Mesothelial cell of epicardium (in vitro differentiated cells): ENCODE measurements around the gene XIRP1. TPM values are rescaled to one million over a fixed set of nuclear protein-coding genes. Genes with fewer than 3 reads are reported as not detected.

Experiments
- DNase-seq, 2 experiments: peaks; one replicate each; pipeline ENCODE4 v3.0.0; 2021; ENCODE audit warnings: low spot score in 2 of 2; ENCODE audit not compliant: unreplicated experiment in 2 of 2
- H3K27ac Mint-ChIP-seq: 2 replicates; pipeline ENCODE4 v1.8.0; 2021; ENCODE audit warnings: mixed read lengths
- H3K27me3 Mint-ChIP-seq: 2 replicates; pipeline ENCODE4 v1.8.0; 2021; ENCODE audit warnings: low read depth, mixed read lengths
- H3K36me3 Mint-ChIP-seq: 2 replicates; pipeline ENCODE4 v1.8.0; 2021; ENCODE audit warnings: mixed read lengths
- H3K4me1 Mint-ChIP-seq: 2 replicates; pipeline ENCODE4 v1.8.0; 2021; ENCODE audit warnings: mixed read lengths
- H3K4me3 Mint-ChIP-seq: 2 replicates; pipeline ENCODE4 v1.8.0; 2021; ENCODE audit warnings: mild to moderate bottlenecking, moderate library complexity, mixed read lengths
- H3K9me3 Mint-ChIP-seq: 2 replicates; pipeline ENCODE4 v1.8.0; 2021; ENCODE audit warnings: mixed read lengths
- total RNA-seq: library from RNA; stranded (reverse); gene quantifications from 3 replicates; pipeline ENCODE4 v1.2.1, GENCODE V29; 2021
- TF ChIP-seq, protein P1 (sequence below): fragments of 200-600 bp; sonication (generic); IDR thresholded peaks from one replicate; pipeline ENCODE4 v1.5.0; 2021; ENCODE audit warnings: antibody characterized with exemption; ENCODE audit not compliant: unreplicated experiment

XIRP1 gene
- total RNA-seq, 1 donor from 2014 or later, result not detected

DNA sequence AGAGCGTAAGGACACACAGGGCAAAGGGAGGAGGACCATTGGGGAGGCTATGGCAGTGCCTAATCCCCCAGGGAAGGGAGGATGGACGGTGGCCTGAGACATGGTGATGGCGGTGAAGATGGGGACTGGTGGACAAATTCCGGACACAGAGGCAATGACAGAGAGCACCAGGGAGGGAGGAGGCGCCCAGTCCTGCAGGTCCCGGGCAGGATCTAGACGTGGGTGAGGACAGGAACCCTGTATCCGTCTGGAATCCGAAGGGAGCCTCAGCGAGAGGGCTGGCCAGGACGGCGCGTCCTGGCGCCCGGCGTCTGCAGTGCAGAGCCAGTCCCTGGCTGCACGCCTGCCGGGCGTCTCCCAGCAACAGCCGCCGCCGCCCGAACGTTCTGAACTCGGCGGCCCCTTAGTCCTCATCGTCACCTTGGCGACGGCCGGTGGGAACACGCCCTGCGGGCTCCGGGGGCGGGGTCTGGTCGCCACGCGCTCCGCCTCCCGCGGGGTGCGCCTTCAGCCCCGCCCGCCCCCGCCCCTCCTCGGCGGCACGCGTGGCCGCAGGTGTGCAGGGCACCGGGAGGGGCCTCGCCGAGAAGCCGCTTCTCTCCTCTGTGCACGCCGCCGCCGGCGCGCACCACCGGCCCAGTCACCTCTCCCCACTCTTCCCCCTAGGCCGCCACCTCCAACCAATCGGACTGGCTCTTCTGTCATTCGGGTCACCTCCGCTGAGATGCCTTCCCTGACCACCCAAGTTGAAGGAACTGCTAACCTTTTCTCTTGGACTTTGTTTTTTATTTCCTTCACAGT lies 11.6 kb downstream of the XIRP1 start:
- H3K4me3 Mint-ChIP-seq, result peak overlapping the region; percentile 64
- TF ChIP-seq, protein P1, sequence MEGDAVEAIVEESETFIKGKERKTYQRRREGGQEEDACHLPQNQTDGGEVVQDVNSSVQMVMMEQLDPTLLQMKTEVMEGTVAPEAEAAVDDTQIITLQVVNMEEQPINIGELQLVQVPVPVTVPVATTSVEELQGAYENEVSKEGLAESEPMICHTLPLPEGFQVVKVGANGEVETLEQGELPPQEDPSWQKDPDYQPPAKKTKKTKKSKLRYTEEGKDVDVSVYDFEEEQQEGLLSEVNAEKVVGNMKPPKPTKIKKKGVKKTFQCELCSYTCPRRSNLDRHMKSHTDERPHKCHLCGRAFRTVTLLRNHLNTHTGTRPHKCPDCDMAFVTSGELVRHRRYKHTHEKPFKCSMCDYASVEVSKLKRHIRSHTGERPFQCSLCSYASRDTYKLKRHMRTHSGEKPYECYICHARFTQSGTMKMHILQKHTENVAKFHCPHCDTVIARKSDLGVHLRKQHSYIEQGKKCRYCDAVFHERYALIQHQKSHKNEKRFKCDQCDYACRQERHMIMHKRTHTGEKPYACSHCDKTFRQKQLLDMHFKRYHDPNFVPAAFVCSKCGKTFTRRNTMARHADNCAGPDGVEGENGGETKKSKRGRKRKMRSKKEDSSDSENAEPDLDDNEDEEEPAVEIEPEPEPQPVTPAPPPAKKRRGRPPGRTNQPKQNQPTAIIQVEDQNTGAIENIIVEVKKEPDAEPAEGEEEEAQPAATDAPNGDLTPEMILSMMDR, result no peak
- no peaks in the 10 kb centered on the region for H3K36me3 Mint-ChIP-seq
- no peaks in the 10 kb centered on the region for H3K9me3 Mint-ChIP-seq
- H3K27ac Mint-ChIP-seq, result peak overlapping the region; percentile 85
- DNase-seq, result peak; percentile 74 to 91
- peaks cover 49% of the 10 kb centered on the region for H3K4me1 Mint-ChIP-seq
- no peaks in the 10 kb centered on the region for H3K27me3 Mint-ChIP-seq

DNA sequence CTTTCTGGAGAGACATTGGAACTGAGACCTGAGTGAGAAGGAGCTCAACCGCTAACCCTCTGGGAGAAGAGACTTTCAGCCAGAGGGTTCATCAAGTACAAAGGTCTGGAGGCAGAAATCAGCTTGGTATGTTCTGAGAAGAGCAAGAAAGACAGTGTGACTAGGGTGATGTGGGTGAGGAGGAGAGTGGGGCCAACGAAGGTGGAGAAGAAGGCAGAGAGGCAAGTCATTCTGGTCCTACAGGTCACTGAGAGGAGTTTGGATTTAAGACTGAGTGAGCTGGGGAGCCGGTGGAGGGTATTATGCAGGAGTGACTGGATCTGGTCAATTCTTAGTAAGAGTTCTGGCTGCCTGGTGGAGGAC lies 12.2 kb downstream of the XIRP1 start:
- no peaks in the 10 kb centered on the region for H3K27me3 Mint-ChIP-seq

DNA sequence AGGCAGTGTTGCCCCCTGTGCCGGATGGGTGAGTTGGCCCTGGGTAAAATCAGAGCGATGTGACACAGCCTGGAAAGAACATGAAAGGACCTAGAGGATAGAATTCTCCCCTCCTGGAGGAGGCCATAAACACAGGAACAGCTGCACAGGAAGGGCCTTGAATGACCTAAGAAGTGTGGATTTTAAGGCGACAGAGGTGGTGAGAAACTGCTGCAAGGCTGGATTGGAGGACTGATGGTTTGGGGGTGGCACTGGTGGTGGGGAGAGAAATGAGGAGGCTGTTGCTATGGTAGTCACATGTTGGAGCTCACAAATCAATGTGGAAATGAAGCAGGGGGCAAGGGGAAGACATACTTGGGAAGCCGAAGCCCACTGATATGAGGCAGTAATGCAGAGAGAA lies 13.8 kb downstream of the XIRP1 start:
- Mint-ChIP-seq H3K4me1 (peaks cover 55% of the 10 kb centered on the region), H3K4me3 (peak overlapping the region; percentile 65), H3K36me3 (no peaks in the 10 kb centered on the region), H3K27ac (peak overlapping the region; percentile 86), H3K27me3 (no peaks in the 10 kb centered on the region), H3K9me3 (peaks cover 5% of the 10 kb centered on the region)
- DNase-seq, result no peak
- TF ChIP-seq, protein P1, result no peak

More for the DNA sequence above, 12.2 kb downstream of the XIRP1 start:
- Mint-ChIP-seq H3K4me3 (peak overlapping the region; percentile 61), H3K4me1 (peaks cover 51% of the 10 kb centered on the region), H3K27ac (peak overlapping the region; percentile 71), H3K36me3 (no peaks in the 10 kb centered on the region), H3K9me3 (no peaks in the 10 kb centered on the region)
- TF ChIP-seq, protein P1, result no peak
- DNase-seq, result no peak

DNA sequence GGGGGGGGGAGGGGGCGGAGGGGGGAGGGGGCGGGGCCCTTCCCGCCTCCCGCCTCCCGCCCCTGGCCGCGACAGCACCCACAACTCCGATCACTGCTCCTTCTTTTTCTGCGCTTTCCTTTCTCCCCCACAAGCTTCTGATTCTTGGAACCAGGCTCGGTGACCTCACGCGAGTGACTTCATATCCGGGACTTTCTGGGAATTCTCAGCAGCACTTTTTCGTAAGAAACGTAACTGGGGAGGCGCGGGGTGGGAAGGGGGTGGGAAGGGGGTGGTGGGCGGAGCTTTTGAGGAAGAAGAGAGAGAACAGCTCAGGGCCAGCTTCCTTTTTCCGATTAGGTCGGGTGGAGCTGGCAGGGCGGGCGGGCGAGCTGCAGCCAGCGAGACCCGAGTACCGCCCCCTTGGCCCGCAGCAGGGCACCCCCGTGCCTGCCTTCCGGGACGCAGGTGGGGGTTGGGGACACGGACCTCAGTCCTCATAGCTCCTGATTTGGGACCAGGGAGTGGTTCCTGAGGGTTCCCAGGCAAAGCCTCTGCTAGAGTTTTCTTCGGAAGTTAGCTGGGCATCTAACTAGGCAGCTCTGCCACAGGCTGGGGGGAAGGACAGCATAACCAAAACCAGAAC lies 14.6 kb downstream of the XIRP1 start:
- H3K27ac Mint-ChIP-seq, result peak overlapping the region; percentile 99
- H3K4me1 Mint-ChIP-seq, result peaks cover 51% of the 10 kb centered on the region
- no peaks in the 10 kb centered on the region for H3K36me3 Mint-ChIP-seq
- TF ChIP-seq, protein P1, result no peak
- no peaks in the 10 kb centered on the region for H3K27me3 Mint-ChIP-seq
- H3K9me3 Mint-ChIP-seq, result peaks cover 5% of the 10 kb centered on the region
- peak; percentile 57 to 75 for DNase-seq
- peak overlapping the region; percentile 68 for H3K4me3 Mint-ChIP-seq

DNA sequence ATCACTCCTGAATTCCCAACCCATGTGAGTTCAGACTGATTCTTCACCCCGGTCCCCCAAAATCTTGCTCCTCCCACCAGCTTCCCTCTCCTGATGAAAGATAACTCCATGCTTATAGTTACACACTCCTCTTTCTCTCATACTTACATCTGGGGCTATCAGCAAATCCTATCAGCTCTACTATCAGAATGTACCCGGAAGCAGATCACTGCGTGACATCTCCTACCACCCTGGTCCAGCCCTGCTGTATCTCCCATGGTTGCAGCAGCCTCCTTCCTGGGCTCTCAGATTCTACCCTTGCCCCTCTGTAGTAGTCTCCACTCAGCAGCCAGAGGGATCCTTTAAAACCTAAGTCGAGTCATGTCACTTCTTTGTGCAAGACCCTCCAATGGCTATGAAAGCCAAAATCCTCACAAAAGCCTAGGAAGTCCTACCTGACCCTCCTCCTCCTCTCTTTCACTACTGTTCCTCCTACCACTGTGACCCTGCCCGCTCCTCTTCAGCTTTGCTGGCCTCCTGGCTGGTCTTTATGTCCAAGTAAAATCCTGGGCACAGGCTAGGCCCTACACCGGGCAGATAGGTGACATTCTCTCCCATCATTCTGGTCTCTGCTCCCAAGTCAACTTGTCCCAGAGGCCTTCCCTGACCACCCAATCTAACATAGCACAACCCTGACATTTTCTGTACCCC lies 16.2 kb downstream of the XIRP1 start:
- Mint-ChIP-seq H3K27me3 (no peaks in the 10 kb centered on the region), H3K4me3 (no peak overlapping the region)

More for the DNA sequence above, 16.2 kb downstream of the XIRP1 start:
- no peaks in the 10 kb centered on the region for H3K36me3 Mint-ChIP-seq
- peaks cover 5% of the 10 kb centered on the region for H3K9me3 Mint-ChIP-seq
- H3K27ac Mint-ChIP-seq, result peak overlapping the region; percentile 99
- TF ChIP-seq, protein P1, result no peak
- peaks cover 49% of the 10 kb centered on the region for H3K4me1 Mint-ChIP-seq
- DNase-seq, result no peak
